Mucosa of rectum (tissue), 2 donors: Measurements from ENCODE around the gene PLA2G4D.

Experiments used
- H3K27ac ChIP-seq, 2 donors: one replicate each; pipeline ENCODE4 v1.7.0; 2013; ENCODE audit warnings: inconsistent platforms in 2 of 2, low read depth in 2 of 2, low read length in 2 of 2
- H3K27me3 ChIP-seq, 2 donors: one replicate each; pipeline ENCODE4 v1.7.0; 2013; ENCODE audit warnings: low read length in 2 of 2; ENCODE audit not compliant: control insufficient read depth in 2 of 2, insufficient read depth in 2 of 2
- H3K36me3 ChIP-seq, 2 donors: one replicate each; pipeline ENCODE4 v1.7.0; 2013; ENCODE audit warnings: low read length in 2 of 2; ENCODE audit not compliant: control insufficient read depth in 2 of 2, insufficient read depth in 2 of 2
- H3K4me1 ChIP-seq, 2 donors: one replicate each; pipeline ENCODE4 v1.7.0; 2013; ENCODE audit warnings: low read length in 2 of 2, mild to moderate bottlenecking in 1 of 2; ENCODE audit not compliant: control insufficient read depth in 2 of 2, insufficient read depth in 2 of 2
- H3K4me3 ChIP-seq, 2 donors: one replicate each; pipeline ENCODE4 v1.7.0; 2013; ENCODE audit warnings: low read length in 2 of 2
- H3K9ac ChIP-seq, 2 donors: one replicate each; pipeline ENCODE4 v1.7.0; 2013; ENCODE audit warnings: low read length in 2 of 2, low read depth in 1 of 2, mild to moderate bottlenecking in 1 of 2
- H3K9me3 ChIP-seq, 2 donors: one replicate each; pipeline ENCODE4 v1.7.0; 2013; ENCODE audit warnings: low read length in 2 of 2; ENCODE audit not compliant: control insufficient read depth in 2 of 2
- donor health status: healthy.
- donor health status: Normal muscosa, but diverticular disease.

PLA2G4D gene

DNA sequence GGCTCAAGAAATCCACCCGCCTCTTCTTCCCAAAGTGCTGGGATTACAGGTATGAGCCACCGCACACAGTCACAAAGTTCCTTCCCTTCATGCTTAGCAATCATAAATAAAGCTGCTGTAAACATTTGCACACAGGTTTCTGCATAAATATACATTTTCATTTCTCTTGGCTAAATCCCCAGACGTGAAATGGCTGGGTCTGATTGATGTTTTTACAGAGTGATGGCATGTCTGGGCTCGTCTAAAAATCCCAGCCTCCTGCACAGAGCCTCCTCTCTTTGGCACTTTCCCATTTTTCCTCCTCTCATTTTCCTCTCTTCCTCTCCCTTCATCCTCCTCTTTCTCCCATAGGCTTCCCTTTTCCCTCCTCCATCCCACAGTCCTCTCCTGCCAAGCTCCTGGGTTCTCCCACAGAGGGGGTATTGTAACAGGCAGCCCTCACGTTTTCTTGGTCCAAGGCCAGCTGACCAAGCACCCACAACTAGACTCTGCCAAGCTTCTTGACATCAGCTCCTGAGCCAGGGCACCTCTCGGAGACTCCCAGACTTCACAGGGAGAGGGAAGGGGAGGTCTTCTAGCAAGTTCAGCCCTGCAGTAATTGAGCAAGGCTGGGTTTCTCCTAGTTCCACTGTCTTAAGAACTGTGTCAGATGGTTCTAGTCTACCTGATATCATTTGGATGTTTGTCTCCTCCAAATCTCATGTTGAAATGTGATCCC lies 63.0 kb downstream of the PLA2G4D start:
- Histone ChIP-seq H3K27me3 (no peaks in the 10 kb centered on the region), H3K9ac (no peak overlapping the region), H3K9me3 (no peaks in the 10 kb centered on the region), H3K36me3 (no peaks in the 10 kb centered on the region), H3K4me3 (no peak overlapping the region), H3K27ac (no peak overlapping the region), H3K4me1 (peaks cover 12% of the 10 kb centered on the region in 2 donors)

DNA sequence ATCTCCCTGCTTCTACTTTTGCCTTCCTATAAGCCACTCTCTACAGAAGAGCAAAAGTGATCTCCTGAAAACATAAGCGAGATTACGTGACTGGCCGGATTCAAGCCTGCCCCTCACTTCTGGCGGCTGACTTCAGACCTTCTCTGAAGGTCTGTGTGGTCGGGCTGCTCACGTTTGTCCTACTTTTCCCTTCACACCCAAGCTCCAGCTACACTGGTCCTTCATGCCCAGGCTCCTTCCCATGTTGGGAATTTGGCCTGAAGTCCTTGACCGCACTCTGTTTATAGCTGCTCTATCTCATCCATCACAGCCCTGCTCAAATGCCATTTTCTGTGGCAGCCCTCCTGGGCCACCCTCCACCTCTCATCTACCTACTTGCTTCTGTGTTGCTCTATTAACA lies 66.8 kb downstream of the PLA2G4D start:
- no peaks in the 10 kb centered on the region for H3K4me1 ChIP-seq
- H3K9ac ChIP-seq: no peak overlapping the region
- H3K36me3 ChIP-seq: no peaks in the 10 kb centered on the region
- H3K27ac ChIP-seq: no peak overlapping the region
- H3K9me3 ChIP-seq: no peaks in the 10 kb centered on the region
- no peaks in the 10 kb centered on the region for H3K27me3 ChIP-seq
- H3K4me3 ChIP-seq: no peak overlapping the region

DNA sequence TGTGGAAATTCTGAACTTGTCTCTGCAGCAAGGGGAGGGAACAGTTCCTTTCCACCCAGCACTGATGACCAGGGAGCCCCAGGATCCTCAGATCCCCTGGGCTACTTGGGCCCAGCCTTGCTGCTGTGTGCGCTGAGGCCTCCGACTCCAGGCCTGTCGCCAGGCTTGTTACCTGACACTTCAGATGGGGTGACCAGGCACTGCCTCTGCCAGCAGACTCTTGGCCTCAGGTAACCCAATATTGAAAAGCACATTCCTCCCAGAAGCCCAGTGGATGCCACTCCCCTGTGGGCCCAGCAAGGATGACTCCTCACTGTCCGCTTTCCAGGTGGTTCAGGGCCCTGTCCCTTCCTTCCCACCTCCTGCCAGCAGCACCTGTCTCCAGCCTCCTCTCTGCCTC lies 70.1 kb downstream of the PLA2G4D start:
- Histone ChIP-seq H3K27me3 (no peaks in the 10 kb centered on the region), H3K36me3 (no peaks in the 10 kb centered on the region), H3K9me3 (no peaks in the 10 kb centered on the region), H3K9ac (no peak overlapping the region), H3K4me3 (no peak overlapping the region), H3K4me1 (no peaks in the 10 kb centered on the region), H3K27ac (no peak overlapping the region)

DNA sequence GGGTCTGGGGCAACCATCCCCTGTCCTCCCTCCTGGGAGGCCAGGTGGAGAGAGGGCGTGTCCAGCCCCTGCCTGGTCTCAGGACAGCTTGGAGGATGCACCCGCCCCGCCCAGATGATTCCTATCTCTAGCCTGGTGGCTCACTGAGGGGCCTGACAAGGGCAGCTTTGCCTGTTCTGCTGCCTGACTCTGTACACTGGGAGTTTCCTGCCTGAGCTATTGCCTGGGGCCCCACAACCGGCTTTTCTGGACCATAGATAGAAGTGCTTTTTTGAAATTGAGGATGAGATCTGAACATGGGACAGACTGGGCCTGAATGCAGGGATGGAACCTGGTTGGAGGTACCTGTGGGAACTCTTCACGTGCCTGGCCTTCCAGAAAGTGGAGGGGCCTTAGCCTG lies 72.8 kb downstream of the PLA2G4D start:
- Histone ChIP-seq H3K9ac (no peak overlapping the region), H3K4me1 (no peaks in the 10 kb centered on the region), H3K36me3 (no peaks in the 10 kb centered on the region), H3K27ac (no peak overlapping the region), H3K4me3 (no peak overlapping the region), H3K9me3 (no peaks in the 10 kb centered on the region), H3K27me3 (no peaks in the 10 kb centered on the region)

DNA sequence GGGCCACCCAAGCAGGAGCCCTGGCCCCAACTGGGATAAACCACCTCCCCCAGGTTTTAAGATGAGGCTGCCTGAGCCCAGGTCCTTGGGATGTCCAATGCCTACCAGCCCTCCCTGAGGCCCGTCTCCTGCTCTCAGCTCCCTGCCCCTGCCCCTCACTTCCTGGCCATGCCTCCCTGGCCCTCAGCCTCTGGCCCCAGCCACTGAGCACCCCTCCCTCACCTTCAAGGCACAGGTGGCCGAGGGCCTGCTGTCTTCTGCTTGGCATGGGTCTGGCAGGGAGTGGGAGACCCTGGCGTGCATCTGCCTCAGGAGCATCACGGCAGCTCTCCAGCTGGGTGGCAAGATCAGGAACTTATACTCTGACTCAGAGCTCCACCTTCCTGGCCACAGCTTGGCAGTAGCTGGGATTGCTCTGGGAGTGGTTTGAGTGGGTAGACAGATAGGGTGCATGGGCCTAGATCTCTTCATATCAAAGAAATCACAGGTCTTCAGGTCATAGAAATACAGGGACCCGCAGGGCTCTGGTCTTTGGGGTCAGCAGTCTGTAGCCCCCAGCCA lies 73.6 kb downstream of the PLA2G4D start, which contains the start of gene PLA2G4E:
PLA2G4E (minus strand) TSS at position 330 of the 561 bp plus-strand sequence; CDS start at position 318, 12 bp downstream.
- Histone ChIP-seq H3K9me3 (no peaks in the 10 kb centered on the region), H3K4me1 (no peaks in the 10 kb centered on the region), H3K36me3 (no peaks in the 10 kb centered on the region), H3K27ac (no peak within 1 kb of the TSS), H3K9ac (no peak within 1 kb of the TSS), H3K27me3 (no peaks in the 10 kb centered on the region), H3K4me3 (no peak within 1 kb of the TSS)

DNA sequence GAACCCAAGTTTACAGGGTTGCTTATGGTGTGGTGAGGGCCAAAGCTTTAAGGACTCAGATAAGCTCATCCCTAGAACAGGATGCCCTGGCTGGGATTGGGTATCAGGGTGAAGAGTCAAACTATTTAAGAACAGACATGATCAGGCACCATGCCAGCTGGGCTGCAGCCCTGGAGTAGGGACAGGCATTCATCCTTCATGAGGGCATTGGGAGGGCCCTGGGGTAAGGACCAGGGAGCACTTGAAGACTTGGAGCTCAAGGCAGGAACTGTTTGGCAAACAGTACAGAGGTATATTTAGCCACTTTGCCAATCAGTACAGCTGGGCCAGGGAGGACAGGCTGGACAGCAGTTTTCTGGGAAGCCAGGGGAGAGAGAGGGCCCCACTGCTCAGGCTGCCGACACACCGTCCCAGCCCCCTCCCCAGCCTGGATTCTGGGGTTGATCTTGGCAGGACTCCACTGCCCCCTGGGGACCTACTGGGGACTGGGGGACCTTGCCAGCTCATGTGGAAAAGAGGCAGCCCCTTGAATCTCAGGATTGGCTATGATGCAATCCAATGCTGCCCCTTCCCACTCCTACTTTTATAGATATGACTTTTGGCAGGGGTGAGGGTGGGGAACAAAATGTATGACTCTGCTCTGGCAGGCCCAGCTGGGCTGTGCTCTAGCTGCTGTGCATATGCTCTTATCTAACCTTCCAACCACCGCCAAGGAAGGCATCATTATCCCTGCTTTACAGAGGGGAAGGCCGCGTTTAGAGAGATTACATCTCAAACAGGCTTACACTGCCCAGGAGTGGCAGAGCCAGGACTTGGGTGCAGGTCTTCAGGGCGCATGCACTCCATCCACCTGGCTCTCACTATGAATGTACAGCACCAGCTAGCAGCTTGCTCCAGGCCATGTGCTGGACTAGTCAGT lies 75.8 kb downstream of the PLA2G4D start:
- H3K27me3 ChIP-seq: no peaks in the 10 kb centered on the region
- H3K4me3 ChIP-seq: no peak overlapping the region
- H3K27ac ChIP-seq: no peak overlapping the region

More for the DNA sequence above, 75.8 kb downstream of the PLA2G4D start:
- Histone ChIP-seq H3K4me1 (no peaks in the 10 kb centered on the region), H3K36me3 (no peaks in the 10 kb centered on the region), H3K9ac (no peak overlapping the region), H3K9me3 (no peaks in the 10 kb centered on the region)
